ENCODE data around the gene FOXL1.

The FOXL1 gene

GRCh38 chr16:86578061-86578599, at the start of gene FOXL1:
Gene FOXL1, plus strand, starts transcription at chr16:86578549. Its CDS starts 175 bp downstream, at chr16:86578724.
- Histone ChIP-seq H3K9me3 (ENCODE audit: control insufficient read depth, low read length) (no peaks in the 10 kb centered on the region), H3K9ac (ENCODE audit: low read length) (peak within 1 kb of the TSS; percentile 87), H3K4me3 (ENCODE audit: low read length) (peak within 1 kb of the TSS; percentile 83), H3K36me3 (ENCODE audit: control insufficient read depth, insufficient read depth, low read length, severe bottlenecking) (no peaks in the 10 kb centered on the region), H3K27me3 (replicated peaks; ENCODE audit: control insufficient read depth, insufficient read depth, low read length) (no peaks in the 10 kb centered on the region), H3K4me1 (ENCODE audit: control insufficient read depth, insufficient read depth, low read length) (peaks cover 45% of the 10 kb centered on the region)
- DNase-seq (ENCODE audit: low read depth) = no peak

GRCh38 chr16:86529160-86529559, 49.2 kb upstream of the FOXL1 start:
- Histone ChIP-seq H3K4me1 (ENCODE audit: control insufficient read depth, insufficient read depth, low read length) (peaks cover 20% of the 10 kb centered on the region), H3K4me3 (ENCODE audit: low read length) (no peak overlapping the region), H3K36me3 (ENCODE audit: control insufficient read depth, insufficient read depth, low read length, severe bottlenecking) (no peaks in the 10 kb centered on the region), H3K9ac (ENCODE audit: low read length) (no peak overlapping the region), H3K9me3 (ENCODE audit: control insufficient read depth, low read length) (no peaks in the 10 kb centered on the region), H3K27me3 (replicated peaks; ENCODE audit: control insufficient read depth, insufficient read depth, low read length) (peaks cover 9% of the 10 kb centered on the region)
- DNase-seq (ENCODE audit: low read depth) = no peak

DNA sequence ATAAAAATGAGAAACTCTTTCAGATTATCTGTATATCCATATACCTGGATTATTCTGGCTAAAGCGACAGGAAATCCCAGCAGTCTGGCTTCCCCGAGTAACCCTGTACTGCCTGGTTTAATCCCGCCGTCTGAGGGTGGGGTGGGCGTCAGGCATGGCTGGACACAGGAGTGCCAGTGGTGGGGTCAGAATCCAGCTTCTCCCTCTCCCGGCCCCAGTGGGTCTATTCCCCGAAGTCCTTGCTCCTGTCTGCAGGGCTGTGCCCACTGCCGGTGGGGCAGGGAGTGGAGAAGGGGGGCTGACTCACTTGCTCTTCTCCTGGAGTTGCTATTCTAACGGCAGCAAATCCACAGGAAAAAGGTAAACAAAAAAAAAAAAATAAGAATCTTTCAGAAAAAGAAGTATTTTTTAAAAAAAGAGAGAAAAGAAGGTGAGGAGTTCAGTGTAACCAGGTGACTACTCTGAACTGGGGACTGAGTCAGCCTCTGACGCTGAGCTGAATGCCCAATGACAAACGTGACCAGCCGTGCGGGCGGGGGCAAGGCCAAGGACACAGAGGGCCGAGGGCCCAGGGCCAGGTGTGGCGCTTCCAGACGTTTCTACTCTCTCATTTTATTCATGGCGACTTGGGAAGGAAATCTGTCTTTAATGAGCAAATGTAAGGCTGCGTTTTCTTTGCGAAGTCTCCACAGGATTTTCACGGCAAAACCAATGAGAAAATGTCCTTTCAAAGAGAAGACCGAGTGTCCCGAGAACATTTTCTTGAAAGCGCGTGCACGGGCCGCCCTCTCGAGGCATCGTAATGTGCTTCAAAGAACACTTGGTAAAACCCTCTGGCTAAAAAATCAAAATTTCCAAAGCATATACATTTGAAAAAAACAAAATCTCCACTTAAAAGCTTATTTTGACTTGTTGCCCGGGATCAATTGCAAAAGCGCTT, 47.8 kb upstream of the FOXL1 start:
- H3K9ac ChIP-seq (ENCODE audit: low read length) = no peak overlapping the region
- peaks cover 4% of the 10 kb centered on the region for H3K27me3 ChIP-seq (replicated peaks; ENCODE audit: control insufficient read depth, insufficient read depth, low read length)
- peaks cover 20% of the 10 kb centered on the region for H3K4me1 ChIP-seq (ENCODE audit: control insufficient read depth, insufficient read depth, low read length)
- H3K9me3 ChIP-seq (ENCODE audit: control insufficient read depth, low read length) = no peaks in the 10 kb centered on the region
- H3K4me3 ChIP-seq (ENCODE audit: low read length) = no peak overlapping the region
- peaks cover 3% of the 10 kb centered on the region for H3K36me3 ChIP-seq (ENCODE audit: control insufficient read depth, insufficient read depth, low read length, severe bottlenecking)
- no peak for DNase-seq (ENCODE audit: low read depth)

DNA sequence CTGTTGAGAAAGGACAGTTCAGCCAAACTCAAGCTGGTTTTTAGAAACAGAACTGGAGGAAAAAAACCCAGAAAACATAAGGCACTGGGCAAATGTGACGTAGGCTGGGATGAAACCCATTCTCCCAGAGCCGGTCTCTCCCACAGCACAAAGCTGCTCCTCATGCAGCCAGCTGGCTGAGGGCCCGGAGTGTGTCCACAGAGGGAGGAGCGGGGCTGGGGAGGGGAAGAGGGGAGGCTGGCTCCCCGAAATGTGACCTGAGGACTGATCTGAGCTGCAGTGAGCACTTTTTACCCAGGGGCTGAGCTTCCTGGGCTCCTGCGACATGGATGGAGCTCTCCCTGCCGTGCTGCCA, 47.2 kb upstream of the FOXL1 start:
- Histone ChIP-seq H3K9me3 (ENCODE audit: control insufficient read depth, low read length) (no peaks in the 10 kb centered on the region), H3K4me3 (ENCODE audit: low read length) (no peak overlapping the region), H3K27me3 (replicated peaks; ENCODE audit: control insufficient read depth, insufficient read depth, low read length) (no peaks in the 10 kb centered on the region), H3K36me3 (ENCODE audit: control insufficient read depth, insufficient read depth, low read length, severe bottlenecking) (peaks cover 3% of the 10 kb centered on the region), H3K9ac (ENCODE audit: low read length) (peak overlapping the region; percentile 36), H3K4me1 (ENCODE audit: control insufficient read depth, insufficient read depth, low read length) (peaks cover 20% of the 10 kb centered on the region)
- no peak for DNase-seq (ENCODE audit: low read depth)

DNA sequence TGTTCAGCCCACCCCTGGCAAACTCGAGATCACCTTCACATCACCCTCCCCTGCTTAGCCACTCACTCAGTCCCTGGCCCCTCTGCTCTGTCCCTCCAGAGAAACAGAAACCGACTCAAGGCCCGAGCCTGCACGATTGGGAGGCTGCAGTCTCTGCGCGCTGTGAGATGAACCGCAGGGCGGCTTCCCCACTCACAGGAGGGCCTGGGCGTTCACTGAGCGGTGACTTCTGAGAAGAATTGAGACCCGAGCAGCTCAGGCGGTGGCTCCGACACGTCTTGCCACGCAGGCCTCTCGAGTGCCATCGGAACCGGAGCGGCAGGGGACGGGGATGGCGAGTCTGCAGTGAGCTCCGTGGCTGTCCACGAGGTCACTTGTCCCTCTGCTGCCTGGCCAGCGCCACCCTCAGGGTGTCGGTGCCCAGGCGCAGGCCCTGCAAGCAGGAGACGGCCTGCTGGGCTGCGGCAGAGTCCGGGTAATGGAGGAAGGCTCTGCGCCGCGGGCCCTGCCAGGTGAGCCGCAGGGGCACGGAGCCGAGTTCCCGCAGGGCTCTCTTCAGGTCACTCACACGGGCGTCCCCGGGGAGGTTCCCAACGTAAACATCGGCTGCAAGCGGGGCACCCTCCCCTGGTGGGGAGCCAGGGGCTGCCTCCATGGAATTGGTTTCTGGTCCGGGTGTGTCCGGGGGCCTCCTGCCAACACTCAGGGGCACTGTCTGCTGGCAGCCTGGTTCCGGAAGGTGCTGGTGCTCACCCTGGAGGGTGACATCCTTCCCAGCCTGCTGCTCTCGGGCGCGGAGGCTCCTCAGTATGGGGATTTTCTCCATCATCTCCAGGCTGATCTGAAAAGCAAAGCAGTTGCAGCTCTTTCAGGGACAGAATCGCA, 46.5 kb upstream of the FOXL1 start:
- Histone ChIP-seq H3K4me3 (ENCODE audit: low read length) (no peak overlapping the region), H3K36me3 (ENCODE audit: control insufficient read depth, insufficient read depth, low read length, severe bottlenecking) (peaks cover 3% of the 10 kb centered on the region), H3K27me3 (replicated peaks; ENCODE audit: control insufficient read depth, insufficient read depth, low read length) (no peaks in the 10 kb centered on the region), H3K4me1 (ENCODE audit: control insufficient read depth, insufficient read depth, low read length) (peaks cover 20% of the 10 kb centered on the region), H3K9ac (ENCODE audit: low read length) (peak overlapping the region; percentile 36), H3K9me3 (ENCODE audit: control insufficient read depth, low read length) (no peaks in the 10 kb centered on the region)
- DNase-seq (ENCODE audit: low read depth) = no peak

DNA sequence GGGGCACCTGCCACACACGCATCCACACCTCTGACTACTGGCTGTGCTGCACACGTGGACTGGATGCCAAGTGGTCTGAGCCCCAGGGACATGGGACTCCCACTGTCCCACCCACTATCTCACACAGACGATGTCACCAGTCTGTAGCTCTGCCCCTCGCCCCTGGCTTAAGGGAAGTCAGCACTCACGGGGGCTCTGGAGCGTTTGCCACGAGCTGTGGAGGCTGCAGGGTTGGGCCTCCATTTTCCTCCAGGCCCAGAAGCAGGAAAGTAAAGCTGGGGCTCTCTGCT, 45.9 kb upstream of the FOXL1 start:
- peaks cover 6% of the 10 kb centered on the region for H3K36me3 ChIP-seq (ENCODE audit: control insufficient read depth, insufficient read depth, low read length, severe bottlenecking)
- H3K9ac ChIP-seq (ENCODE audit: low read length) = no peak overlapping the region
- peaks cover 20% of the 10 kb centered on the region for H3K4me1 ChIP-seq (ENCODE audit: control insufficient read depth, insufficient read depth, low read length)
- H3K27me3 ChIP-seq (replicated peaks; ENCODE audit: control insufficient read depth, insufficient read depth, low read length) = no peaks in the 10 kb centered on the region
- no peak for DNase-seq (ENCODE audit: low read depth)
- H3K4me3 ChIP-seq (ENCODE audit: low read length) = no peak overlapping the region
- no peaks in the 10 kb centered on the region for H3K9me3 ChIP-seq (ENCODE audit: control insufficient read depth, low read length)

GRCh38 chr16:86533076-86533475, 45.3 kb upstream of the FOXL1 start:
- Histone ChIP-seq H3K4me1 (ENCODE audit: control insufficient read depth, insufficient read depth, low read length) (peaks cover 20% of the 10 kb centered on the region), H3K9ac (ENCODE audit: low read length) (no peak overlapping the region), H3K36me3 (ENCODE audit: control insufficient read depth, insufficient read depth, low read length, severe bottlenecking) (peaks cover 12% of the 10 kb centered on the region), H3K27me3 (replicated peaks; ENCODE audit: control insufficient read depth, insufficient read depth, low read length) (no peaks in the 10 kb centered on the region), H3K9me3 (ENCODE audit: control insufficient read depth, low read length) (no peaks in the 10 kb centered on the region), H3K4me3 (ENCODE audit: low read length) (no peak overlapping the region)
- DNase-seq (ENCODE audit: low read depth) = no peak

- Histone ChIP-seq H3K9me3 (ENCODE audit: control insufficient read depth, low read length) (no peaks in the 10 kb centered on the region), H3K9ac (ENCODE audit: low read length) (no peak overlapping the region), H3K36me3 (ENCODE audit: control insufficient read depth, insufficient read depth, low read length, severe bottlenecking) (peaks cover 20% of the 10 kb centered on the region), H3K4me1 (ENCODE audit: control insufficient read depth, insufficient read depth, low read length) (peaks cover 17% of the 10 kb centered on the region), H3K4me3 (ENCODE audit: low read length) (no peak overlapping the region), H3K27me3 (replicated peaks; ENCODE audit: control insufficient read depth, insufficient read depth, low read length) (no peaks in the 10 kb centered on the region)
- DNase-seq (ENCODE audit: low read depth) = no peak
Observed at GRCh38 chr16:86533767-86534351, 44.5 kb upstream of the FOXL1 start.

DNA sequence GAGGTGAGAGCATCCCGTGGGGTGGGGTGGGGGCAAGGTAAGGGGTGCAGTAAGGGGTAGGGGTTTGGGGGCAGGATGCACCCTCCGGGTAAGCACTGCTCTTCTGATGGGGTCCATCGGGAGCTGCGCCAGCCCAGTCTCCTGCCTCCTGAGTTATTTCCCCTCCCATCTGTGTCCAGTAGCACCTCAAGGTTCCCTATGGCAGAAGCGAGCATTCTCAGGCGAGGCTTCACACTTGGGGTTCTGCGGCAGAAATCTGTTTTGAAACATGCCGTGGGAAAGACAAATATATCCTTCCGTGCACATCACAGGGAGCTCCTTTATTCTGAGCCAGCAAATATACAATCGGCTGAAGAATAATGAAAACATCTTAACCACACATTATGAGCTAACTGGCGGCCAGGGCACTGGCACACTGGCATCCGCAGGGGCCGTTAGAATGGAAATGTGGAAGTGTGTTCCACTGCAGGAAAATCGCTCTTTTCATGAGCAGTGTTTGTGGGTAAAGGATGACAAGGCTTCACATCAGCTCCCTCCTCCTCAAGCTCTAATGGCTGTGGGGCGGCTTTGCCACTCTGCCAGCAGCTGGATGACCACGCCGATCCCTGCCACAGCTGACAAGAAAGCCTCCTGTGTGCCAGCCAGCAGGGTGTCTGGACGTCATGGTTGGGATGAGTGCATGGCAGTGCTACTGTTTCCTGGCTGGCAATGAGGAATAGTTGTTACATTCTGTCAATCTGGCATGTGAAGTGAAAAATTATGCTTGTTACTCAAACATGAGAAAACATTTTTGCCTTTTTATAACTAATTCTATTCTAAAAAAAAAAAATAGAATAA, 43.4 kb upstream of the FOXL1 start:
- no peak for DNase-seq (ENCODE audit: low read depth)
- Histone ChIP-seq H3K4me3 (ENCODE audit: low read length) (no peak overlapping the region), H3K4me1 (ENCODE audit: control insufficient read depth, insufficient read depth, low read length) (peaks cover 13% of the 10 kb centered on the region), H3K9me3 (ENCODE audit: control insufficient read depth, low read length) (no peaks in the 10 kb centered on the region), H3K36me3 (ENCODE audit: control insufficient read depth, insufficient read depth, low read length, severe bottlenecking) (peaks cover 31% of the 10 kb centered on the region), H3K9ac (ENCODE audit: low read length) (no peak overlapping the region), H3K27me3 (replicated peaks; ENCODE audit: control insufficient read depth, insufficient read depth, low read length) (no peaks in the 10 kb centered on the region)

- H3K9me3 ChIP-seq (ENCODE audit: control insufficient read depth, low read length) = no peaks in the 10 kb centered on the region
- DNase-seq (ENCODE audit: low read depth) = no peak
- H3K9ac ChIP-seq (ENCODE audit: low read length) = no peak overlapping the region
- H3K27me3 ChIP-seq (replicated peaks; ENCODE audit: control insufficient read depth, insufficient read depth, low read length) = no peaks in the 10 kb centered on the region
- H3K4me3 ChIP-seq (ENCODE audit: low read length) = no peak overlapping the region
- H3K4me1 ChIP-seq (ENCODE audit: control insufficient read depth, insufficient read depth, low read length) = peaks cover under 1% of the 10 kb centered on the region
- peaks cover 48% of the 10 kb centered on the region for H3K36me3 ChIP-seq (ENCODE audit: control insufficient read depth, insufficient read depth, low read length, severe bottlenecking)
Observed at GRCh38 chr16:86536621-86537020, 41.7 kb upstream of the FOXL1 start.

Data from adipocyte (in vitro differentiated cells).